ENCODE measurements around the gene LILRA5.
"Not testable (repeated sequence)": the region's sequence is repeated elsewhere in the genome, so short reads cannot be mapped to it uniquely, and the experiment has no call there.

LILRA5 gene
- total RNA-seq, result 0 reads per million in 2 donors

GRCh38 chr19:54312436-54313377 lies at the start of gene LILRA5:
TSS of gene LILRA5 (minus strand) at chr19:54313166. CDS start at chr19:54313019, 147 bp downstream.
- no peak for DNase-seq

- DNase-seq, result not testable (repeated sequence)
Measured at GRCh38 chr19:54361680-54362422, 48.9 kb upstream of the LILRA5 start.

GRCh38 chr19:54359149-54359820 lies 46.3 kb upstream of the LILRA5 start:
- peak; percentile 63 for DNase-seq

GRCh38 chr19:54357381-54357780 lies 44.4 kb upstream of the LILRA5 start:
- no peak for DNase-seq

GRCh38 chr19:54356444-54357056 lies 43.6 kb upstream of the LILRA5 start:
- DNase-seq, result no peak

GRCh38 chr19:54355675-54356074 lies 42.7 kb upstream of the LILRA5 start:
- DNase-seq, result no peak

- DNase-seq, result no peak
Measured at GRCh38 chr19:54354761-54355160, 41.8 kb upstream of the LILRA5 start.

GRCh38 chr19:54352546-54352945 lies 39.6 kb upstream of the LILRA5 start:
- no peak for DNase-seq

- no peak for DNase-seq
Measured at GRCh38 chr19:54352041-54352440, 39.1 kb upstream of the LILRA5 start.

- DNase-seq, result no peak
Measured at GRCh38 chr19:54351474-54351873, 38.5 kb upstream of the LILRA5 start.

- no peak for DNase-seq
Measured at GRCh38 chr19:54345938-54346386, 33.0 kb upstream of the LILRA5 start.

- no peak for DNase-seq
Measured at GRCh38 chr19:54343868-54344267, 30.9 kb upstream of the LILRA5 start.

- DNase-seq, result no peak
Measured at GRCh38 chr19:54341295-54341694, 28.3 kb upstream of the LILRA5 start.

- DNase-seq, result no peak
Measured at GRCh38 chr19:54339646-54340358, 26.8 kb upstream of the LILRA5 start.

GRCh38 chr19:54338521-54338920 lies 25.6 kb upstream of the LILRA5 start:
- DNase-seq, result no peak

GRCh38 chr19:54337858-54338230 lies 24.9 kb upstream of the LILRA5 start:
- no peak for DNase-seq

- DNase-seq, result no peak
Measured at GRCh38 chr19:54336893-54337857, 24.2 kb upstream of the LILRA5 start.

- DNase-seq, result no peak
Measured at GRCh38 chr19:54335979-54336892, 23.3 kb upstream of the LILRA5 start.

- no peak for DNase-seq
Measured at GRCh38 chr19:54335164-54335563, 22.2 kb upstream of the LILRA5 start.

Measured in T-helper 9 cell (primary cell).